ENCODE results near the gene CFAP90. TPM values are rescaled to one million over a fixed set of nuclear protein-coding genes. Genes with fewer than 3 reads are reported as not detected.

CFAP90 gene
- total and polyA plus RNA-seq, 8 donors = 0.55 to 1.3 (median 1.0) TPM; not detected in 4

DNA sequence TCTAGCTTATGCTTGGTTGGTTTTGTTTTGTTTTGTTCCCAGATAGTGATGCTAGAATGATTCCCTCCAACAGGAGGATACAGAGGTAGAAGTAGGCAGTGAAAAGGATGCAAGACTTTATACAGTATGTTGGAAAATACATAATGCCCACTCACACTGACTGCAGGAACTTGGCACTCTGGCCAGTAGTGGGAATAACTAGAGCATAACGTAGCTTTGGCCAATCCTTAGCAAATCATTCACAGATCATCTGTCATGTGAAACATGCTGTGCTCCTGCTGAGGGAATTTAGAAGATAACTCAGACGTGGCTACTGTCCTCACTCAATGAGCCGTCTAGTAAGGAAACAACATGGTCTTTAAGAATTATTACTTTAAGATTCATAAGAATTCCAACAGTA is 13.5 kb downstream of the CFAP90 start:
- H3K4me1 ChIP-seq = no peaks in the 10 kb centered on the region
- intact Hi-C loops (cut with DNase I; ENCODE audit: low total_unique reads) = no loop called here
- TF ChIP-seq EP300 (IDR thresholded peaks at IDR 0.05) (no peak), POLR2A (IDR thresholded peaks at IDR 0.05) (no peak), POLR2AphosphoS5 (IDR thresholded peaks at IDR 0.05) (no peak)
- TF ChIP-seq, protein P1, sequence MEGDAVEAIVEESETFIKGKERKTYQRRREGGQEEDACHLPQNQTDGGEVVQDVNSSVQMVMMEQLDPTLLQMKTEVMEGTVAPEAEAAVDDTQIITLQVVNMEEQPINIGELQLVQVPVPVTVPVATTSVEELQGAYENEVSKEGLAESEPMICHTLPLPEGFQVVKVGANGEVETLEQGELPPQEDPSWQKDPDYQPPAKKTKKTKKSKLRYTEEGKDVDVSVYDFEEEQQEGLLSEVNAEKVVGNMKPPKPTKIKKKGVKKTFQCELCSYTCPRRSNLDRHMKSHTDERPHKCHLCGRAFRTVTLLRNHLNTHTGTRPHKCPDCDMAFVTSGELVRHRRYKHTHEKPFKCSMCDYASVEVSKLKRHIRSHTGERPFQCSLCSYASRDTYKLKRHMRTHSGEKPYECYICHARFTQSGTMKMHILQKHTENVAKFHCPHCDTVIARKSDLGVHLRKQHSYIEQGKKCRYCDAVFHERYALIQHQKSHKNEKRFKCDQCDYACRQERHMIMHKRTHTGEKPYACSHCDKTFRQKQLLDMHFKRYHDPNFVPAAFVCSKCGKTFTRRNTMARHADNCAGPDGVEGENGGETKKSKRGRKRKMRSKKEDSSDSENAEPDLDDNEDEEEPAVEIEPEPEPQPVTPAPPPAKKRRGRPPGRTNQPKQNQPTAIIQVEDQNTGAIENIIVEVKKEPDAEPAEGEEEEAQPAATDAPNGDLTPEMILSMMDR (IDR thresholded peaks at IDR 0.05) = no peak
- no peaks in the 10 kb centered on the region for H3K36me3 ChIP-seq
- 48 to 73% (median 58%) methylated on average over 3 of the region's 3 CpGs for WGBS, 5 donors
- DNase-seq = no peak
- H3K9me3 ChIP-seq = no peaks in the 10 kb centered on the region
- H3K4me3 ChIP-seq = no peak overlapping the region
- H3K27ac ChIP-seq = no peak overlapping the region
- H3K27me3 ChIP-seq = no peaks in the 10 kb centered on the region

DNA sequence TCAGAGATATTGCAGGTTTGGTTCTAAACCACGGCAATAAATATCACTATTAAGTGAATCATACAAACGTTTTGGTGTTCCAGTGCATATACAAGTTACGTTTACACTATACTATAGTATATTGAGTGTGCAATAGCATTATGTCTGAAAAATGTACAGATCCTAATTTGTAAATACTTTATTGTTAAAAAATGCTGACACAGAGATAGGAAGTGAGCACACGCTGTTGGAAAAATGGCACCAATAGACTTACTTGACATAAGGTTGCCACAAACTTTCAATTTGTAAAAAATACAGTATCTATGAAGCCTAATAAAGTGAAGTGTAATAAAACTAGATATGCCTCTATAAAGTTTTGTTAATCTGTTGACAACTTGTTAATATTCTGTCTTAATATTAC is 16.0 kb downstream of the CFAP90 start:
- Histone ChIP-seq H3K27me3 (no peaks in the 10 kb centered on the region), H3K27ac (no peak overlapping the region), H3K4me1 (no peaks in the 10 kb centered on the region), H3K4me3 (no peak overlapping the region), H3K36me3 (no peaks in the 10 kb centered on the region), H3K9me3 (no peaks in the 10 kb centered on the region)
- DNase-seq = no peak
- WGBS, 5 donors = 80 to 91% (median 86%) methylated on average over 4 of the region's 4 CpGs
- intact Hi-C loops (cut with DNase I; ENCODE audit: low total_unique reads) = no loop called here
- TF ChIP-seq EP300 (IDR thresholded peaks at IDR 0.05) = no peak
- TF ChIP-seq POLR2AphosphoS5 (IDR thresholded peaks at IDR 0.05) = no peak
- TF ChIP-seq, protein P1 (IDR thresholded peaks at IDR 0.05) = no peak
- no peak for TF ChIP-seq POLR2A (IDR thresholded peaks at IDR 0.05)

DNA sequence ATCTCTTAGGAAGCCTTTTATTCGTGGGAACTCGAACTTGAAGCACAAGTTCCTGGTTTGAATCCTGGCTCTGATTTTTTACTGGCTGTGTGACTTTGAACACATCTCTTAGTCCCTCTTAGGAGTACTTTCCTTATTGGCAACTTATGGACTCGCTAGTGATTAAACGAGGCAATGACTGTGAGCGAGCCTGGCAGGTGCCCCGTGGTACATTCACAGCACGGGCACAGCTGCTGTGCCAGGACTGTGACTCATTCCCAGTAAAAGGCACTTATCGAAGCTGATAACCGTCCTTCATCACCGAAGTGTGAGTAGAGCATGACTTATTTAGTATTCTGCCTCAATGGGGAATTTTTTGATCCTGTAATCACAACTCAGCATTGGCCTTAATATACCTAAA is 22.7 kb downstream of the CFAP90 start:
- intact Hi-C loops (cut with DNase I; ENCODE audit: low total_unique reads) = no loop called here
- TF ChIP-seq EP300 (IDR thresholded peaks at IDR 0.05) (no peak), POLR2AphosphoS5 (IDR thresholded peaks at IDR 0.05) (no peak), POLR2A (IDR thresholded peaks at IDR 0.05) (no peak)
- TF ChIP-seq, protein P1 (IDR thresholded peaks at IDR 0.05) = no peak
- no peak overlapping the region for H3K4me3 ChIP-seq
- H3K27me3 ChIP-seq = no peaks in the 10 kb centered on the region
- peak in 1 of 2 donors; percentile 67 for DNase-seq
- WGBS, 5 donors = 59 to 69% (median 63%) methylated on average over 10 of the region's 10 CpGs
- H3K27ac ChIP-seq = no peak overlapping the region
- H3K36me3 ChIP-seq = peaks cover 0 to 3% (median 0%) of the 10 kb centered on the region in 4 donors
- no peaks in the 10 kb centered on the region for H3K4me1 ChIP-seq
- H3K9me3 ChIP-seq = no peaks in the 10 kb centered on the region

DNA sequence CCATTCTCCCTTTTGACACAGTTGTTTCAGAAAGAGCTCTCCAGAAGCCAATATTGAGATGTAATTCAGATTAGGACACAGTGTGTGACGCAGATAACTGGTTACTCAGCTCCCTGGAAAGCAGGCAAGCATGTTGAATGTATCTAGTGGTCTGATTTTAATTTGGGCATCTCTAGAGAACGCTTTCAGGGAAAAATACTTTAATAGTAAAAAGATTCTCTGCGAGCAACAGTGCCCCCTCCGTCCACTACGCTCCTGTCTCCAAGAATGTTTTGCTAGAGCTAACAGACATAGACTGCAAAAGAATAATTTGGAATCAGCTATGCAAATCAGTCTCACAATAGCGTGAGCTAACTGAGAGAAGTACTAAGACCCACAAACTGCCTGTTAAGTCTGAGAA is 23.3 kb downstream of the CFAP90 start:
- Histone ChIP-seq H3K27me3 (no peaks in the 10 kb centered on the region), H3K27ac (no peak overlapping the region), H3K4me3 (no peak overlapping the region), H3K36me3 (peaks cover 0 to 3% (median 0%) of the 10 kb centered on the region in 4 donors), H3K4me1 (no peaks in the 10 kb centered on the region), H3K9me3 (no peaks in the 10 kb centered on the region)
- DNase-seq = no peak
- TF ChIP-seq, protein P1 (IDR thresholded peaks at IDR 0.05) = no peak
- TF ChIP-seq POLR2AphosphoS5 (IDR thresholded peaks at IDR 0.05) (no peak), EP300 (IDR thresholded peaks at IDR 0.05) (no peak)
- intact Hi-C loops (cut with DNase I; ENCODE audit: low total_unique reads) = no loop called here
- WGBS, 5 donors = 87 to 90% (median 87%) methylated on average over 6 of the region's 6 CpGs

All from stomach (tissue), 9 donors.